Measurements from ENCODE around the gene MYLK. TPM values are rescaled to one million over a fixed set of nuclear protein-coding genes. Genes with fewer than 3 reads are reported as not detected.

Gene MYLK
- total RNA-seq, 1 donor from 2014 or later: 11.1 TPM

DNA sequence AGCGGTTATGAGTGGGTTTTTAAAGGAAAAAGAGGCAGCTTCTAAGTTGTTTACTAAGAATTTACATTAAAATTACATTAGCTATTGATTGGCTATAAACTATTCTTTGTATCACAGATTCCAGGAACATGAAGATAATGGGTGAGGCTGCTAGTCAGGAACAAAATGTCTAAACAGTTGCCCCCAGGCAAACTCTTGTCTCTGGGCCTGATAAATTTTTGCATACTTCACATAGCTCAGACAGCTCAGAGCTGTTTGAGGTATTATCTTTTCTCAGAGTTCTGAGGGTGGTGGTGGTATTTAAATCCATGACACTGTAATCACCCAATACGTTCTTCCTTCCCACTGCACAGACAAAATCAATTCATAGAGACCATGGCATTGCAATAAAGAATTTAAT lies 297.2 kb downstream of the MYLK start:
- Histone ChIP-seq H3K36me3 (peaks cover 14% of the 10 kb centered on the region), H3K4me3 (no peak overlapping the region), H3K27me3 (ENCODE audit: low read depth) (no peaks in the 10 kb centered on the region), H3K9me3 (replicated peaks) (peaks cover 13% of the 10 kb centered on the region), H3K27ac (replicated peaks) (peak overlapping the region; percentile 98), H3K4me1 (peaks cover 38% of the 10 kb centered on the region)
- no peak for DNase-seq
- TF ChIP-seq, protein P1, sequence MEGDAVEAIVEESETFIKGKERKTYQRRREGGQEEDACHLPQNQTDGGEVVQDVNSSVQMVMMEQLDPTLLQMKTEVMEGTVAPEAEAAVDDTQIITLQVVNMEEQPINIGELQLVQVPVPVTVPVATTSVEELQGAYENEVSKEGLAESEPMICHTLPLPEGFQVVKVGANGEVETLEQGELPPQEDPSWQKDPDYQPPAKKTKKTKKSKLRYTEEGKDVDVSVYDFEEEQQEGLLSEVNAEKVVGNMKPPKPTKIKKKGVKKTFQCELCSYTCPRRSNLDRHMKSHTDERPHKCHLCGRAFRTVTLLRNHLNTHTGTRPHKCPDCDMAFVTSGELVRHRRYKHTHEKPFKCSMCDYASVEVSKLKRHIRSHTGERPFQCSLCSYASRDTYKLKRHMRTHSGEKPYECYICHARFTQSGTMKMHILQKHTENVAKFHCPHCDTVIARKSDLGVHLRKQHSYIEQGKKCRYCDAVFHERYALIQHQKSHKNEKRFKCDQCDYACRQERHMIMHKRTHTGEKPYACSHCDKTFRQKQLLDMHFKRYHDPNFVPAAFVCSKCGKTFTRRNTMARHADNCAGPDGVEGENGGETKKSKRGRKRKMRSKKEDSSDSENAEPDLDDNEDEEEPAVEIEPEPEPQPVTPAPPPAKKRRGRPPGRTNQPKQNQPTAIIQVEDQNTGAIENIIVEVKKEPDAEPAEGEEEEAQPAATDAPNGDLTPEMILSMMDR (IDR thresholded peaks at IDR 0.05; ENCODE audit: borderline replicate concordance): no peak
- intact Hi-C loops (cut with micrococcal nuclease): no loop called here

DNA sequence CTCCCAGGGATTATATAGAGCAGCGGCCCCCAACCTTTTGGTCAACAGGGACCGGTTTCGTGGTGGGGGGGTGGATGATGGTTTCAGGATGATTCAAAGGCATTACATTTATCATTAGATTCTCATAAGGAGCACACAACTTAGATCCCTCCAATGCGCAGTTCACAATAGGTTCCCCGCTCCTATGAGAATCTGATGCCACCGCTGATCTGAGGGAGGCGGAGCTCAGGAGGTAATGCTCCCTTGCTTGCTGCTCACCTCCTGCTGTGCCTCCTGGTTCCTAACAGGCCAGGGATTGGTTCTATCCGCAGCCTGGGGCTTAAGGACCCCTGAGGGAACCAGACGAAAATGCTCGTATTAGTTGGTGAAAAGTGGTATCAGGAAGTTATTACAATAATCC lies 298.0 kb downstream of the MYLK start:
- H3K9me3 ChIP-seq (replicated peaks): peaks cover 11% of the 10 kb centered on the region
- no peaks in the 10 kb centered on the region for H3K27me3 ChIP-seq (ENCODE audit: low read depth)
- intact Hi-C loops (cut with micrococcal nuclease): no loop called here
- H3K27ac ChIP-seq (replicated peaks): peak overlapping the region; percentile 98
- H3K36me3 ChIP-seq: peaks cover 18% of the 10 kb centered on the region
- H3K4me3 ChIP-seq: peak overlapping the region; percentile 97
- no peak for DNase-seq
- TF ChIP-seq, protein P1 (IDR thresholded peaks at IDR 0.05; ENCODE audit: borderline replicate concordance): no peak
- peaks cover 38% of the 10 kb centered on the region for H3K4me1 ChIP-seq

DNA sequence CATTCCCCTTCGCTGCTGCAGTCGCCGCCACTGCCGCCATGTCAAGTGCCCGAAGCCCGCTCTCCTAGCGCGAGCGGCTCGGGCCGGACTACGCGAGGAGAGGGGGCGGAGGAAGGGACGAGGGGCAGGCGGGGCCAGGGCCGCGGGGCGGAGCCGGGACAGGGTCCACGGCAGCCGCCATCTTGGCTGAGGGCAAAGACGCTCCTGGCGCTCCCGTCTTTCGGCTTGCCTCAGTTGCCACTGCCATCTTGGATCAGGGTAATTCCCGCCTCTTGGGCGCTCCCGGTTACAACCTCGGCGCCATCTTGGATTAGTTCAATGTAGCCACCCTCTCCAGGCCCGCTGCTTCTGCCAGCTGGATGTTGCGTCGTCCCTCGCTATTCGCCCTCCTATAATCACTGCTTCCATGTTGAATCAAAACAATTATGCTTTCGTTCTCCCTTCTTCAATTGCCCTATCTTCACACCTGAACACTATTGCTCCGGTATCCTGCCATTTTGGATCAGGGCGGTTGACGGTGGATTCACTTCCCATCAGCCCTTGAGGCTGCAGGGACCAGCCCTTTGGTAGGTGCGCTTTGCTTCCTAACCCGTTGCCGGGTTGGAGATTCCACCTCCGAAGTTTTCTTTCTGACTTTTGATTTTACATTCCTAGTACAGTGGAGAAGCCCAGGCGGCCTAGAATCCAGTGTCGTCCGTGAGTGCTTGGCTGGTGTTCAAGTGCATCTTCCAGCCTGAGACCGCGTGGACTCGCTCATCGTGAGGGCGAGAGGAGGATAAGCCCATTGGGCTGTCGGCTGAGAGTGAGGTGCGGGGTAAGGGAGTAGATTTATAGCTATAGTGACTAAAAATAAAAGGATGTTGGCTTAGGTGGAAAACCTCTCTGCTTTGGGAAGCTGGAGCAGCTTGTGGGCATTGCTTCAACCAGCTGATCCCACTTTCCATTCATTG lies 298.9 kb downstream of the MYLK start, which contains the start of gene HACD2:
Gene HACD2, minus strand, starts transcription at position 66 of the 950 bp plus-strand sequence. Its CDS starts 26 bp downstream, at position 40.
- DNase-seq: peak; percentile 96
- intact Hi-C loops (cut with micrococcal nuclease): no loop called here
- Histone ChIP-seq H3K4me3 (peak within 1 kb of the TSS; percentile 97), H3K36me3 (peaks cover 19% of the 10 kb centered on the region), H3K9me3 (replicated peaks) (peaks cover 3% of the 10 kb centered on the region), H3K27me3 (ENCODE audit: low read depth) (no peaks in the 10 kb centered on the region), H3K4me1 (peaks cover 38% of the 10 kb centered on the region), H3K27ac (replicated peaks) (peak within 1 kb of the TSS; percentile 98)
- TF ChIP-seq, protein P1 (IDR thresholded peaks at IDR 0.05; ENCODE audit: borderline replicate concordance): no peak

DNA sequence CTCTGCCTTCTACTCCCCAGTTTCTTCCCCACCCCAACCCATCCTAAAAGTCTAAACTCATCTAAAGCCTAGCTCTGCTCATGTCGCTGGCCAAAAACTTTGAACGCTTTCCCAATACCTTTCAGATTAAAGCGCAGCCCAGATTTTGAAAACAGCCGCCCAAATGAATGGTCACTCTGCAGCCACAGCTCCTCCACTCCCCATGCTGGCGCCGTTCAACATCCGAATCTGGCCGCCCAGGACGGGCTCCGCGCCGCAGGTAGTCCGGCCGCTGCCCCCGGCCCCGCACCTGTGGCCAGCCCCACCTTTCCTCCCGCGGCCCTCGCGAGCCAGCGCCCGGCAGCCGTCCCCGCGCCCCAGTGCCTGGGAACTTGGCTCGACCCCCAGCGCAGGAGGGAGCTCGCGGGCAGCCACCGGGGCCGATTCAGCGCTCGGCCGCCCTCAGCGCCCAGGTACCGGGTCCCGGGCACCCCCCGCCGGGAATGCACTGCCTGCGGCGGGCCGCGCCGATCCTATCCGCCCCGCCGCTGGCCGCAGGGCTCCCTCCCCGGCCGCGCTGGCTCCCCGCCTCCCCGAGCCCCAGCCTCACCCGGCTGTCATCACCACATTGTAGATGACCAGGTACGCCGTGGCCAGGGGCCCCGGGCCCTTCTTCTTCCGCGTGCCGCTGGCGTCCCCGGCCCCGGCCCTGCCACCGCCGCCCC lies 299.7 kb downstream of the MYLK start:
- DNase-seq: peak; percentile 67
- Histone ChIP-seq H3K27me3 (ENCODE audit: low read depth) (no peaks in the 10 kb centered on the region), H3K4me3 (peak overlapping the region; percentile 97), H3K27ac (replicated peaks) (peak overlapping the region; percentile 98), H3K4me1 (peaks cover 38% of the 10 kb centered on the region), H3K36me3 (peaks cover 25% of the 10 kb centered on the region), H3K9me3 (replicated peaks) (no peaks in the 10 kb centered on the region)
- intact Hi-C loops (cut with micrococcal nuclease): no loop called here
- TF ChIP-seq, protein P1 (IDR thresholded peaks at IDR 0.05; ENCODE audit: borderline replicate concordance): peak; percentile 45

DNA sequence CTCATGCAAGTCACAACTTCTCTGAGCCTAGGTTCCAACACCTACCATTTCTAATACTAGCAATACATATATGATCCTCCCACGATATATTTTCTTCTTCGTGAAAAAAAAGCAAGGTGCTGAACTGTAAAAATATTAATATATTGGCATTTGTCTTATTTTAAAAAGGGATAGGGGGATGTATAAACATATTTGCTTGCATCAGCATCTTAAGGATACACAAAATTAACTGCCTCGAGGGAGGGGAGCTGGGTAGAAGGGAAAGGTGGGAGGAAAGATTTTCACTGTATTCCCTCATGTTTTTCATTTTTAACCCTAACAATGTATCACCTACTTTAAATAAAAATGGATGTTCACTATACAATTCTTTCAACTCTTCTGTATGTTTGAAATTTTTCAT lies 300.6 kb downstream of the MYLK start:
- H3K4me3 ChIP-seq: peak overlapping the region; percentile 97
- DNase-seq: no peak
- TF ChIP-seq, protein P1 (IDR thresholded peaks at IDR 0.05; ENCODE audit: borderline replicate concordance): no peak
- peaks cover 38% of the 10 kb centered on the region for H3K4me1 ChIP-seq
- no peak overlapping the region for H3K27ac ChIP-seq (replicated peaks)
- intact Hi-C loops (cut with micrococcal nuclease): no loop called here
- H3K36me3 ChIP-seq: peaks cover 28% of the 10 kb centered on the region
- no peaks in the 10 kb centered on the region for H3K9me3 ChIP-seq (replicated peaks)
- no peaks in the 10 kb centered on the region for H3K27me3 ChIP-seq (ENCODE audit: low read depth)

Measured in left ventricle myocardium inferior (tissue), 1 donor.